Naive thymus-derived CD4-positive, alpha-beta T cell (primary cell): ENCODE data around the gene PKM. TPM values are rescaled to one million over a fixed set of nuclear protein-coding genes. Genes with fewer than 3 reads are reported as not detected.

Source experiments
- ATAC-seq: fragments of 150-1000 bp; cut with Tn5 transposase; 2 replicates; pipeline ENCODE4 v1.10.0; 2021; ENCODE audit warnings: mild to moderate bottlenecking, moderate library complexity
- CTCF ChIA-PET: fragments of 350-600 bp; sonication (Branson Sonifier 250); formaldehyde crosslinking; loops from one replicate; lab custom pipeline; 2021; ENCODE audit warnings: antibody characterized with exemption; lab: Charles Lee
- POLR2A ChIA-PET: fragments of 350-600 bp; sonication (Branson Sonifier 250); formaldehyde crosslinking; loops from one replicate; lab custom pipeline; 2021; ENCODE audit warnings: antibody characterized with exemption, inconsistent platforms; lab: Charles Lee
- DNase-seq, 9 donors: peaks; one replicate each; pipeline versions ENCODE4 v3.0.0 to v3.0.0-alpha.2; 2020 to 2022; ENCODE audit warnings: mixed read lengths in 1 of 9
- H3K27ac ChIP-seq: one replicate; pipeline ENCODE4 v1.7.0; 2013; ENCODE audit warnings: mild to moderate bottlenecking, low read depth, low read length, moderate library complexity
- H3K27me3 ChIP-seq, 2 donors: one replicate each; pipeline ENCODE4 v1.7.0; 2013; ENCODE audit warnings: low read length in 2 of 2, mild to moderate bottlenecking in 2 of 2, moderate library complexity in 2 of 2; ENCODE audit not compliant: control insufficient read depth in 2 of 2, insufficient read depth in 2 of 2
- H3K36me3 ChIP-seq, 3 experiments: 1 replicate in 2 of 3; 2 replicates in 1 of 3; pipeline ENCODE4 v1.7.0; 2013; ENCODE audit warnings: low read length in 3 of 3, mild to moderate bottlenecking in 3 of 3, moderate library complexity in 1 of 3; ENCODE audit not compliant: insufficient read depth in 3 of 3, control insufficient read depth in 2 of 3
- H3K4me1 ChIP-seq, 2 donors: one replicate each; pipeline ENCODE4 v1.7.0; 2013; ENCODE audit warnings: low read length in 2 of 2, mild to moderate bottlenecking in 2 of 2, moderate library complexity in 1 of 2; ENCODE audit not compliant: control insufficient read depth in 2 of 2, insufficient read depth in 2 of 2
- H3K4me3 ChIP-seq: 2 replicates; pipeline ENCODE4 v1.7.0; 2013; ENCODE audit warnings: mild to moderate bottlenecking, low read length
- H3K9me3 ChIP-seq, 3 experiments: 1 replicate in 2 of 3; 2 replicates in 1 of 3; pipeline ENCODE4 v1.7.0; 2013; ENCODE audit warnings: low read length in 3 of 3; ENCODE audit not compliant: control insufficient read depth in 2 of 3
- H3K27ac Mint-ChIP-seq, 9 donors: one replicate each; pipeline ENCODE4 v1.8.0; 2020 to 2022; ENCODE audit warnings: mixed read lengths in 9 of 9, mild to moderate bottlenecking in 8 of 9, moderate library complexity in 5 of 9, inconsistent platforms in 2 of 9
- H3K27me3 Mint-ChIP-seq, 5 donors: one replicate each; pipeline ENCODE4 v1.8.0; 2021 to 2022; ENCODE audit warnings: mixed read lengths in 5 of 5, mild to moderate bottlenecking in 1 of 5
- H3K36me3 Mint-ChIP-seq, 5 donors: one replicate each; pipeline ENCODE4 v1.8.0; 2020 to 2022; ENCODE audit warnings: mixed read lengths in 5 of 5, mild to moderate bottlenecking in 3 of 5, inconsistent platforms in 1 of 5
- H3K4me1 Mint-ChIP-seq, 7 donors: one replicate each; pipeline ENCODE4 v1.8.0; 2020 to 2022; ENCODE audit warnings: mixed read lengths in 7 of 7, mild to moderate bottlenecking in 3 of 7, inconsistent platforms in 1 of 7
- H3K4me3 Mint-ChIP-seq, 10 donors: one replicate each; pipeline ENCODE4 v1.8.0; 2020 to 2022; ENCODE audit warnings: mild to moderate bottlenecking in 10 of 10, mixed read lengths in 10 of 10, moderate library complexity in 6 of 10, inconsistent platforms in 2 of 10
- H3K9me3 Mint-ChIP-seq, 11 donors: one replicate each; pipeline ENCODE4 v1.8.0; 2020 to 2022; ENCODE audit warnings: mixed read lengths in 11 of 11, mild to moderate bottlenecking in 4 of 11, inconsistent platforms in 1 of 11, moderate library complexity in 1 of 11
- intact Hi-C, 2 donors: fragments of 100-400 bp; cut with micrococcal nuclease; formaldehyde crosslinking; loops; one replicate each; pipeline ENCODE4 v1.15.1; 2023
- polyA plus RNA-seq, 2 donors: library from polyadenylated mRNA; unstranded; fragments of 300-500 nt; fragmentation: Illumina TruSeq; gene quantifications; one replicate each; pipeline ENCODE4 v1.2.3, GENCODE V29; 2021
- total RNA-seq, 6 experiments: library from RNA in 5 of 6; stranded (reverse) in 5 of 6; gene quantifications; 1 replicate in 5 of 6; 2 replicates in 1 of 6; pipeline ENCODE4 v1.2.3 and lab custom pipeline; 2021 to 2026

PKM gene
- total and polyA plus RNA-seq, 7 experiments from 2014 or later: 237 to 1,627 (median 357) TPM

DNA sequence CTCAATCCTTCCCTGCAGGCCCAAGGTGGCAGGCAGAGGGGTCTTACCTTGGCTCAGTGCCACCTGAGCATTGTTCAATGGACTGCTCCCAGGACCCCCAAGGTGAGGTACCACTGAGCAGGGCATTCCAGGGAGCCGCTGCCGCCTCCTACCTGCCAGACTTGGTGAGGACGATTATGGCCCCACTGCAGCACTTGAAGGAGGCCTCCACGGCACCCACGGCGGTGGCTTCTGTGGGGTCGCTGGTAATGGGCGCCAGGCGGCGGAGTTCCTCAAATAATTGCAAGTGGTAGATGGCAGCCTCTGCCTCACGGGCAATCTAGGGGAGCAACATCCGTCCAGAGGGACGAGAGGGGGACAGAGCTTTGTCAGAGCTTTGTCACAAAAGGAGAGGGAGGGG is 28.7 kb downstream of the PKM start:
- Histone ChIP-seq H3K4me3 (no peak overlapping the region), H3K36me3 (peaks cover 17 to 92% (median 27%) of the 10 kb centered on the region in 3 experiments), H3K27me3 (no peaks in the 10 kb centered on the region), H3K4me1 (no peaks in the 10 kb centered on the region), H3K27ac (no peak overlapping the region), H3K9me3 (no peaks in the 10 kb centered on the region)
- no peak overlapping the region for H3K27ac Mint-ChIP-seq
- intact Hi-C loops: no loop called here
- ATAC-seq (no peak), DNase-seq (no peak)
- ChIA-PET CTCF (interaction anchor here (1.0 to 3.8 kb wide), 2 partner anchors 25 to 38 kb away, joined by 3 to 19 read pairs; no protein-coding TSS in a partner anchor), POLR2A (no interaction called here)
- no peaks in the 10 kb centered on the region for H3K9me3 Mint-ChIP-seq
- H3K4me3 Mint-ChIP-seq: no peak overlapping the region
- H3K36me3 Mint-ChIP-seq: peaks cover 20 to 48% (median 26%) of the 10 kb centered on the region in 5 donors
- peaks cover 4 to 6% (median 5%) of the 10 kb centered on the region in 5 donors for H3K27me3 Mint-ChIP-seq
- H3K4me1 Mint-ChIP-seq: peaks cover 4 to 36% (median 5%) of the 10 kb centered on the region in 7 donors

- intact Hi-C loops: no loop called here
- Mint-ChIP-seq H3K27me3 (peaks cover 7 to 14% (median 11%) of the 10 kb centered on the region in 5 donors), H3K4me1 (peaks cover 4 to 31% (median 8%) of the 10 kb centered on the region in 7 donors), H3K9me3 (no peaks in the 10 kb centered on the region), H3K4me3 (no peak overlapping the region), H3K27ac (peak overlapping the region in 5 of 9 donors; percentile 9 to 77 (median 46)), H3K36me3 (peaks cover 14 to 42% (median 18%) of the 10 kb centered on the region in 5 donors)
- no peaks in the 10 kb centered on the region for H3K4me1 ChIP-seq
- no peaks in the 10 kb centered on the region for H3K27me3 ChIP-seq
- no peak overlapping the region for H3K4me3 ChIP-seq
- no peak for ATAC-seq
- H3K9me3 ChIP-seq: no peaks in the 10 kb centered on the region
- no peak for DNase-seq
- ChIA-PET CTCF (interaction anchor here (0.7 to 4.2 kb wide), 8 partner anchors 13 to 85 kb away, joined by 3 to 46 read pairs (median 3); no protein-coding TSS in a partner anchor), POLR2A (no interaction called here)
- peaks cover 9 to 84% (median 23%) of the 10 kb centered on the region in 3 experiments for H3K36me3 ChIP-seq
- no peak overlapping the region for H3K27ac ChIP-seq
Measured at GRCh38 chr15:72201391-72201921, 29.5 kb downstream of the PKM start.

DNA sequence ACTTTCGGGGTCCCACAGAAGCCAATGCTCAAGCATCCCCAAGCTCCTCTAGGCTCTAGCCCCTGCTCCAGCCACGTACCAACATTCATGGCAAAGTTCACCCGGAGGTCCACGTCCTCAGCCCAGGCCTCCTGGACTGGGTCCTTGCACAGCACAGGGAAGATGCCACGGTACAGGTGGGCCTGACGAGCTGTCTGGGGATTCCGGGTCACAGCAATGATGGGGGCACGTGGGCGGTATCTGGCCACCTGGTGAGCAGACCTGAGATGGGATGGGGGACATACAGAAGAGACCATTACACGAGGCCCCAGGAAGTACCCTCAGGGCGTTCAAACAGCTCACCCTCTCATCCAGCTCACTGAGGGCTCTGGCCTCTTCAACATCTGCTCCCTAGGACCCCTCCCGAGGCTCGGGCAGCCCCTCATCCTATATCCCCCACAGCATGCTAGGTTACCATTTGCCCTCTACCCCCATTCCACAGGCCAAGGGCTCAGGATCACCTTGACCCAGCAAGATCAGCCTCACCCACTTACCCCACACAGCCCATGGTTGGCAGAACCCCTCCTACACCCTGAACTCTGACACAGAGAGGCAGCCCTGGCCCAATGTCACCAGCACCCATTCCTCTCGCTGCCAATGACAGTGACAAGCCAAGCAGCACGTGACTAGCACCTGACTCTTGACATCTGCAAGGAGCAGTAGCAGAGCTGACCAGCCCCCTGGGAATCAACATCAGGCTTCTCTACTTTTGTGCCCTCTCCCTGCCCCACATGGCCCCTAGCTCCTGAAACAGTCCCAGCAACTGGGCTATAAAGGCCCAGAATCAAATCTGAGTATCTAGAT is 30.4 kb downstream of the PKM start:
- peaks cover 13 to 20% (median 17%) of the 10 kb centered on the region in 5 donors for H3K27me3 Mint-ChIP-seq
- intact Hi-C loops: no loop called here
- no peaks in the 10 kb centered on the region for H3K9me3 Mint-ChIP-seq
- CTCF ChIA-PET: interaction anchor here (0.7 to 4.2 kb wide), 10 partner anchors 10 to 285 kb away, joined by 3 to 46 read pairs (median 3); no protein-coding TSS in a partner anchor
- H3K27ac Mint-ChIP-seq: peak overlapping the region in 8 of 9 donors; percentile 9 to 87 (median 56)
- peaks cover 11 to 40% (median 18%) of the 10 kb centered on the region in 5 donors for H3K36me3 Mint-ChIP-seq
- POLR2A ChIA-PET: interaction anchor here (0.8 to 2.4 kb wide), 2 partner anchors 19 to 27 kb away, joined by 3 to 11 read pairs; no protein-coding TSS in a partner anchor
- no peaks in the 10 kb centered on the region for H3K27me3 ChIP-seq
- H3K4me3 ChIP-seq: no peak overlapping the region
- H3K4me1 Mint-ChIP-seq: peaks cover 4 to 31% (median 8%) of the 10 kb centered on the region in 7 donors
- DNase-seq (no peak), ATAC-seq (no peak)
- H3K9me3 ChIP-seq: no peaks in the 10 kb centered on the region
- no peak overlapping the region for H3K27ac ChIP-seq
- H3K4me1 ChIP-seq: no peaks in the 10 kb centered on the region
- H3K4me3 Mint-ChIP-seq: no peak overlapping the region
- H3K36me3 ChIP-seq: peaks cover 6 to 75% (median 23%) of the 10 kb centered on the region in 3 experiments

DNA sequence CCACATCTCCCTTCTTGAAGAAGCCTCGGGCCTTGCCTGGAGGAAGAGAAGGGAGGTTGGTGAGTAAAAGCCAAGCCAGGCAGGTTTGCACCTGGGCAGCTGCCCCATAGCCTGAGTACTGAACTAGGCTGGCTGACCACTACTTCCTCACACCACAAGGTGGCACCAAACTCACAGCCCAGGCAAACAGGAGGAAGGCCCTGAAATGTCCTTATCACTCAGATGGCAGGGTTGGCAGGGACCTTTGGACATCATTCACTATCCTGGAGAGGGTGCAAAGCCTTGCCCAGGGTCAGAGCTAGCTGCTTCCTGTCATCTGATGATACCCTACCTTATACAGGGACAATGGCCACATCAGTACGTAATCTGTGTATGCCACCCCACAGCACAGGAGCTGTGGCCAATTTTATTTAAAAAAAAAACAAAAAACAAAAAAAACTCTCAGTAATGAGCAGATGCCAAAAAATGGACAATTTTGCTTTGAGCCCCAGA is 31.2 kb downstream of the PKM start:
- POLR2A ChIA-PET: interaction anchor here (0.8 to 2.4 kb wide), 2 partner anchors 20 to 27 kb away, joined by 3 to 11 read pairs; no protein-coding TSS in a partner anchor
- H3K36me3 Mint-ChIP-seq: peaks cover 9 to 36% (median 16%) of the 10 kb centered on the region in 5 donors
- H3K4me3 Mint-ChIP-seq: no peak overlapping the region

DNA sequence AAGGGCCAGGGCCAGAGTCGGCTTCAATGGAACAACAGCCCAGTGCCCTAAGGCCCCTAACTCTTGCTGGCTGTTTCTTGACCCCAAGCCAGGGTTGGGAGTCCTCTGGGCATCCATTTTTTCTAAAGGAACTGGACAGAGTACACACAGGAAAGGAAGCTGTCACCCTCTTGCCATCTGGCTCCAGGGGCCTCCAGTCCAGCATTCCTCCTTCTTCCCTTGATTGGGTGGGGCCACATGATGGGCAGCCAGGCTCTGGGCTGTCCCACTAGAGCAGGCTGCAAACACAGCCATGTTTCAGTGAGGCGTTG is 31.8 kb downstream of the PKM start:
- DNase-seq: no peak
- Mint-ChIP-seq H3K36me3 (peaks cover 9 to 34% (median 12%) of the 10 kb centered on the region in 5 donors), H3K4me1 (peaks cover 4 to 31% (median 8%) of the 10 kb centered on the region in 7 donors), H3K27me3 (peaks cover 13 to 25% (median 20%) of the 10 kb centered on the region in 5 donors), H3K4me3 (no peak overlapping the region), H3K27ac (no peak overlapping the region), H3K9me3 (no peaks in the 10 kb centered on the region)
- POLR2A ChIA-PET: interaction anchor here (2.4 kb wide), 1 partner anchor 28 kb away, joined by 11 read pairs; no protein-coding TSS in a partner anchor
- Histone ChIP-seq H3K27ac (no peak overlapping the region), H3K4me1 (no peaks in the 10 kb centered on the region), H3K9me3 (no peaks in the 10 kb centered on the region), H3K36me3 (peaks cover 6 to 61% (median 23%) of the 10 kb centered on the region in 3 experiments), H3K4me3 (no peak overlapping the region), H3K27me3 (no peaks in the 10 kb centered on the region)
- CTCF ChIA-PET: interaction anchor here (1.1 to 4.2 kb wide), 6 partner anchors 17 to 105 kb away, joined by 3 to 46 read pairs (median 8); no protein-coding TSS in a partner anchor
- intact Hi-C loops: loop anchor here (1.0 to 10.0 kb wide), 7 partner anchors 27 to 336 kb away; partner anchors contain the start of genes PARP6 (in 2 of the 2), MYO9A (in 1 of the 2) and SENP8 (in 1 of the 2)
- ATAC-seq: no peak

More for the DNA sequence above, 31.2 kb downstream of the PKM start:
- Histone ChIP-seq H3K9me3 (no peaks in the 10 kb centered on the region), H3K4me3 (no peak overlapping the region), H3K36me3 (peaks cover 6 to 67% (median 23%) of the 10 kb centered on the region in 3 experiments), H3K27ac (no peak overlapping the region), H3K4me1 (no peaks in the 10 kb centered on the region), H3K27me3 (no peaks in the 10 kb centered on the region)
- Mint-ChIP-seq H3K27me3 (peaks cover 13 to 22% (median 19%) of the 10 kb centered on the region in 5 donors), H3K27ac (peak overlapping the region in 1 of 9 donors; percentile 56), H3K9me3 (no peaks in the 10 kb centered on the region), H3K4me1 (peaks cover 4 to 31% (median 8%) of the 10 kb centered on the region in 7 donors)
- DNase-seq: peak; percentile 54 to 76 (median 67)
- intact Hi-C loops: loop anchor here (1.0 to 10.0 kb wide), 7 partner anchors 27 to 335 kb away; partner anchors contain the start of genes PARP6 (in 2 of the 2), MYO9A (in 1 of the 2) and SENP8 (in 1 of the 2)
- CTCF ChIA-PET: interaction anchor here (0.7 to 4.2 kb wide), 8 partner anchors 10 to 286 kb away, joined by 3 to 46 read pairs (median 6); no protein-coding TSS in a partner anchor
- ATAC-seq: peak; percentile 83
